Bronchial epithelial cell (primary cell): ENCODE results near the gene ZG16. TPM values are rescaled to one million over a fixed set of nuclear protein-coding genes. Genes with fewer than 3 reads are reported as not detected.
"Not testable (repeated sequence)": the region's sequence is repeated elsewhere in the genome, so short reads cannot be mapped to it uniquely, and the experiment has no call there.

Source experiments
- DNase-seq: peaks from one replicate; pipeline ENCODE4 v3.0.0-alpha.2; 2010; ENCODE audit warnings: low read depth
- FAIRE-seq: peaks from 2 replicates; lab custom pipeline; 2011; peaks lifted over from hg19 to GRCh38; lab: Jason Lieb, UNC
- H3K27me3 ChIP-seq: 2 replicates; pipeline ENCODE4 v1.5.1; 2011; ENCODE audit warnings: low read length; ENCODE audit not compliant: control insufficient read depth, insufficient read depth
- H3K36me3 ChIP-seq: 2 replicates; pipeline ENCODE4 v1.5.1; 2011; ENCODE audit warnings: low read length; ENCODE audit not compliant: control insufficient read depth, insufficient read depth
- H3K4me3 ChIP-seq: 2 replicates; pipeline ENCODE4 v1.5.1; 2011; ENCODE audit warnings: mild to moderate bottlenecking, low read depth, low read length, control low read depth
- CTCF ChIP-seq: IDR thresholded peaks from 2 replicates; pipeline ENCODE4 v1.5.1; 2011; ENCODE audit warnings: mild to moderate bottlenecking, moderate library complexity, low read length, control low read depth, inconsistent platforms; ENCODE audit not compliant: insufficient read depth, severe bottlenecking
- total RNA-seq: library from RNA; depleted of rRNA; stranded (reverse); fragments of >200 nt; gene quantifications from 2 replicates; pipeline ENCODE4 v1.2.1, GENCODE V29; 2014

Gene ZG16
- total RNA-seq, 1 donor from 2014 or later: not detected

- Histone ChIP-seq H3K4me3 (peak within 1 kb of the TSS; percentile 98), H3K27me3 (no peaks in the 10 kb centered on the region), H3K36me3 (no peaks in the 10 kb centered on the region)
- FAIRE-seq (no peak), DNase-seq (peak; percentile 95)
- TF ChIP-seq CTCF: peak; percentile 91
Measured at GRCh38 chr16:29790183-29790948, 12.3 kb downstream of the ZG16 start, which contains the start of gene KIF22. KIF22 (plus strand) TSS chr16:29790751; CDS start chr16:29790760, 9 bp downstream.

GRCh38 chr16:29790949-29791844 is 13.1 kb downstream of the ZG16 start:
- no peaks in the 10 kb centered on the region for H3K27me3 ChIP-seq
- no peak for TF ChIP-seq CTCF

GRCh38 chr16:29791845-29792807 is 14.1 kb downstream of the ZG16 start:
- FAIRE-seq (no peak), DNase-seq (no peak)
- H3K36me3 ChIP-seq: peaks cover 2% of the 10 kb centered on the region
- no peaks in the 10 kb centered on the region for H3K27me3 ChIP-seq
- no peak overlapping the region for H3K4me3 ChIP-seq
- no peak for TF ChIP-seq CTCF

More at GRCh38 chr16:29790949-29791844, 13.1 kb downstream of the ZG16 start:
- H3K4me3 ChIP-seq: peak overlapping the region; percentile 98
- no peaks in the 10 kb centered on the region for H3K36me3 ChIP-seq
- FAIRE-seq: no peak
- no peak for DNase-seq

GRCh38 chr16:29793153-29793552 is 15.1 kb downstream of the ZG16 start:
- not testable (repeated sequence) for DNase-seq, H3K27me3 ChIP-seq, FAIRE-seq

GRCh38 chr16:29794231-29794710 is 16.2 kb downstream of the ZG16 start:
- DNase-seq (no peak), FAIRE-seq (no peak)
- Histone ChIP-seq H3K36me3 (peaks cover 15% of the 10 kb centered on the region), H3K4me3 (no peak overlapping the region), H3K27me3 (no peaks in the 10 kb centered on the region)
- TF ChIP-seq CTCF: no peak

More at GRCh38 chr16:29793153-29793552, 15.1 kb downstream of the ZG16 start:
- H3K36me3 ChIP-seq, H3K4me3 ChIP-seq: not testable (repeated sequence)
